RWPE2 (cell line): ENCODE results near the gene PARVB.

Experiments
- ATAC-seq: fragments of 200-7000 bp; cut with Tn5 transposase; 3 replicates; pipeline ENCODE4 v1.9.1; 2021; ENCODE audit warnings: low read depth
- DNase-seq: peaks from one replicate; pipeline ENCODE4 v3.0.0-alpha.2; 2020; ENCODE audit warnings: low spot score
- H3K27ac ChIP-seq: fragments of 450-650 bp; 2 replicates; pipeline ENCODE4 v1.5.1; 2017; ENCODE audit warnings: mild to moderate bottlenecking; ENCODE audit not compliant: poor library complexity, severe bottlenecking
- H3K27me3 ChIP-seq: fragments of 250-450 bp; sonication (Bioruptor Pico); 2 replicates; pipeline ENCODE4 v1.5.1; 2021; ENCODE audit warnings: mild to moderate bottlenecking, moderate library complexity; ENCODE audit not compliant: insufficient read depth, poor library complexity, severe bottlenecking
- H3K36me3 ChIP-seq: fragments of 250-450 bp; sonication (Bioruptor Pico); 2 replicates; pipeline ENCODE4 v1.5.1; 2020; ENCODE audit warnings: low read depth, mild to moderate bottlenecking, moderate library complexity
- H3K4me1 ChIP-seq: fragments of 250-450 bp; sonication (Bioruptor Pico); 2 replicates; pipeline ENCODE4 v1.5.1; 2021; ENCODE audit warnings: mild to moderate bottlenecking, moderate library complexity; ENCODE audit not compliant: insufficient read depth, poor library complexity, severe bottlenecking
- H3K4me3 ChIP-seq: fragments of 250-450 bp; sonication (Bioruptor Pico); 2 replicates; pipeline ENCODE4 v1.5.1; 2021; ENCODE audit warnings: mild to moderate bottlenecking, moderate library complexity; ENCODE audit not compliant: severe bottlenecking
- H3K9me3 ChIP-seq: fragments of 250-450 bp; sonication (Bioruptor Pico); 2 replicates; pipeline ENCODE4 v1.5.1; 2021; ENCODE audit warnings: mild to moderate bottlenecking, moderate library complexity; ENCODE audit not compliant: severe bottlenecking
- TF ChIP-seq, protein P1 (sequence below): fragments of 450-650 bp; IDR thresholded peaks from one replicate; pipeline ENCODE4 v1.5.1; 2017; ENCODE audit warnings: mild to moderate bottlenecking, moderate library complexity; ENCODE audit not compliant: poor library complexity, severe bottlenecking

The PARVB gene

DNA sequence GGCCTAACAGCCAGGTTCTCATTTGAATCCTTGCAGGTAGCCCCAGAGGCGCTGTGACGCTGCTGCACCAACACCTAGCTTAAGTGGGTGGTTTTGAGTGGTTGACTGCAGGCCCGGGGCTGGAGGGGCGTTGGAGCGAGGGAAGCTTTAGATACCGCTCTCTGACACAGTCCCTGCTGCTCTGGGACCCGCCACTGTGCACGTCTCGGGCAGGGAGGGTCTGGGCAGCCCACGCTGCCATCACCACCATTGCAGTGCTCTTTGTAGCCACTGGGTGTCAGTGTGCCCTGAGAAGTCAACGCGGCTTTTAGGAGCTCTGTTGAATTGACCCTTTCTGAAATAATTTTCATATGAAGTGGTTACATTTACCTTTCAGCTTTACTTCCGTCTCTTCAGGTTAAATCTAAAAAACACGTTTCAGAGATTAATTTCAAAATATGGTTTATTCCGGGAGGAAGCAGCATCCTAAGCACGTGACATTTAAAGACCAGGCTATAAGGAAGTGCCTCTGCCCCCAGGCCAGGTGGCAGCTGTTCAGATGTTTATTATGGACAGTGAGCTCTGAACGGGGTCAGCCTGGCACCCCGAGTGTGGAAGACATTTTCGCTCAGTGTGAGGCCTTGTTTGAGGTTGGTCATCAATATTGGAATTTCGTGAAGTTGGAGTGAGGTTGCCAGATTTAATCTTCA, 30.9 kb upstream of the PARVB start:
- H3K27ac ChIP-seq, result no peak overlapping the region
- H3K36me3 ChIP-seq, result peaks cover 75% of the 10 kb centered on the region
- no peaks in the 10 kb centered on the region for H3K9me3 ChIP-seq
- ATAC-seq (peak; percentile 63; the same call in 2 of the 3 replicates), DNase-seq (no peak)
- TF ChIP-seq, protein P1, sequence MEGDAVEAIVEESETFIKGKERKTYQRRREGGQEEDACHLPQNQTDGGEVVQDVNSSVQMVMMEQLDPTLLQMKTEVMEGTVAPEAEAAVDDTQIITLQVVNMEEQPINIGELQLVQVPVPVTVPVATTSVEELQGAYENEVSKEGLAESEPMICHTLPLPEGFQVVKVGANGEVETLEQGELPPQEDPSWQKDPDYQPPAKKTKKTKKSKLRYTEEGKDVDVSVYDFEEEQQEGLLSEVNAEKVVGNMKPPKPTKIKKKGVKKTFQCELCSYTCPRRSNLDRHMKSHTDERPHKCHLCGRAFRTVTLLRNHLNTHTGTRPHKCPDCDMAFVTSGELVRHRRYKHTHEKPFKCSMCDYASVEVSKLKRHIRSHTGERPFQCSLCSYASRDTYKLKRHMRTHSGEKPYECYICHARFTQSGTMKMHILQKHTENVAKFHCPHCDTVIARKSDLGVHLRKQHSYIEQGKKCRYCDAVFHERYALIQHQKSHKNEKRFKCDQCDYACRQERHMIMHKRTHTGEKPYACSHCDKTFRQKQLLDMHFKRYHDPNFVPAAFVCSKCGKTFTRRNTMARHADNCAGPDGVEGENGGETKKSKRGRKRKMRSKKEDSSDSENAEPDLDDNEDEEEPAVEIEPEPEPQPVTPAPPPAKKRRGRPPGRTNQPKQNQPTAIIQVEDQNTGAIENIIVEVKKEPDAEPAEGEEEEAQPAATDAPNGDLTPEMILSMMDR, result peak; percentile 91
- no peak overlapping the region for H3K4me3 ChIP-seq
- no peaks in the 10 kb centered on the region for H3K4me1 ChIP-seq
- H3K27me3 ChIP-seq, result no peaks in the 10 kb centered on the region

DNA sequence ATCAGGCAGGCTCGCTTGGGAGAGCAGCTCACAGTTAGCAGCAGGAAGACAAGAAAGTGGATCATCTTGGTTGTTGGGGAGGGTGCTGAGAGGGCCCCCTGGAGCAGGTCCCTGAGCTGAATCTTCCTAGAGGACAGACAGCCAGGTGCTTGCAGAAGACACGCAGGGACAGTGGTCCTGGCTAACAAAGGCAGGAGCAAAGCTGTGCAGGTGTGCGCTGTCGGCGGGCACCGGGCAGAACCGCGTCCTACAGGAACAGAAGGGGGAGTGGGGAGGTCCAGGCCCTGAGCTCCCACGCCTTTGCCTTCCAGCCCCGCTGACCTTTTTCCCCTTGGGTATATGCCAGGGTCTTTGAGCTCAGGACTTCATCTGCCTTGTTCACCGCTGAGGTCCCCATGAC, 30.1 kb upstream of the PARVB start:
- TF ChIP-seq, protein P1, result no peak
- H3K27me3 ChIP-seq, result no peaks in the 10 kb centered on the region
- no peak for ATAC-seq
- H3K9me3 ChIP-seq, result no peaks in the 10 kb centered on the region
- no peak for DNase-seq
- H3K36me3 ChIP-seq, result peaks cover 76% of the 10 kb centered on the region
- H3K27ac ChIP-seq, result no peak overlapping the region
- H3K4me1 ChIP-seq, result no peaks in the 10 kb centered on the region
- no peak overlapping the region for H3K4me3 ChIP-seq

DNA sequence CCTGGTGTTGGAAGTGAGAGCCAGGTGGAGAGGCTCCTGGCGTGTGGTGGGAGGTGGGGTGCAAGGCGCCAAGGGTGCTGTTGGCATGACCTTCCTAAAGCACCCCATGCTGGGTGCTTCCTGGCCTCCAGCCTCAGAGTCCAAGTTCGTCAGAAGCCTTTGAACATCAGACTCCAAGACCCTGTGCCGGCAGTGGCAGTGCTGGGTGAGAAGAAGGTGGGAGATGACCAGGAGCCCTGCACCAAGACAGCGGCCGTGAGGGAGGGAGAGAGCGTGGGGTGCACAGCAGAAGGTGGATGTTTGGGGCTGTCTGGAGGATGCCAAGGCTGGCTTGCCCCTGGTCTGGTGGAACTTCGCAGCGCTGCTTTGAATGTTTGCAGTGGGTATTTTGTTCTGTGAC, 29.7 kb upstream of the PARVB start:
- Histone ChIP-seq H3K9me3 (no peaks in the 10 kb centered on the region), H3K27ac (no peak overlapping the region), H3K36me3 (peaks cover 76% of the 10 kb centered on the region), H3K27me3 (no peaks in the 10 kb centered on the region), H3K4me1 (no peaks in the 10 kb centered on the region), H3K4me3 (no peak overlapping the region)
- DNase-seq (no peak), ATAC-seq (no peak)
- TF ChIP-seq, protein P1, result no peak

DNA sequence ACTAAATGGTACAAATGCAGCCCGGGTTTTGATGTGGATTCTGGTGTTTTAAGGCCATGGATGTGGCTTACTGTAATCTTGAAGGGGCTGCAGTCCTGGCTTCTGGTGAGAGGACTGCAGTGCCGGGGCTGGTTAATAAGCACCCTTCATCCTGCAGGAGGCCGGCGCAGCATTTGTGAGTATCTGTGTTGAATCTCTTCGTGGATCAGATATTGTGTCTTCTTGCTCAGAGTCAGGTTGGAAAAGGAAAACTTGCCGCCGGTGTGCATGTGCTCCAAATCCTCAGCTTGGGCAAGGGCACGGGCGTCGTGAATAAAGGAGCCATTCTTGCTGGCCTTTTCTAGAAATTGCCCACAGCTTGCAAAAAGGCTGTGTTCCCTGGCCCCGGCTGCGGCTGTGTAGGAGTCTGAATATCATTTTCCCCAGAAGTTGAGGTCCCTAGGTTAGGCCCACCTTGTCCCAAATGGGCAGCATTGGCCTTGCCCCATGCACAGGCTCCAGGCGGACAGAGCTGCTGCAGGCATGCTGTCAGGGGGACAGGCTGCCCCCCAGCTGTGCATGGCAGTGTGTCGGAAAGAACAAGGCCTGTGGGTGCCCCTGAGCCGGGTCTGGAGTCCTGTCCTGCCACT, 28.9 kb upstream of the PARVB start:
- Histone ChIP-seq H3K4me1 (no peaks in the 10 kb centered on the region), H3K27me3 (no peaks in the 10 kb centered on the region), H3K27ac (no peak overlapping the region), H3K4me3 (no peak overlapping the region), H3K9me3 (no peaks in the 10 kb centered on the region), H3K36me3 (peaks cover 72% of the 10 kb centered on the region)
- TF ChIP-seq, protein P1, result no peak
- DNase-seq (no peak), ATAC-seq (no peak)

DNA sequence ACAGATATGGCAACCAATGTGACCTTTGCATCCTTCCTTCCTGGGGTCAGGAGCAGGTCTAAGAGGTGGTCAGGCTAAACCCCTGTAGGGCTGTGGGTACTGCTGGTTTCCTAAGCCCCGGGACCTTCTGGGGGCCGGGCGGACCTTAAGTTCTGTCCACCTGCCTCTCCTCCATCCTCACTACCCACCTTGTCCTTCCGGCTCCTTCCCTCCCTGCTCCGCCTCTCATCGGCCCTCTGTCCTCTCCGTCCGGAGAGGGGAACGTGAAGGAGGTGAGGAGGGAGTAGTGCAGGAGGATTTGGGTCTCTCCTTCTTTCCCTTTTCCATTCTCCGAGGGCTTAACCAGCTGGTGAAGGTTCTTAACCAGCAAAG, 28.3 kb upstream of the PARVB start:
- DNase-seq (no peak), ATAC-seq (no peak)
- Histone ChIP-seq H3K4me3 (no peak overlapping the region), H3K27me3 (no peaks in the 10 kb centered on the region), H3K27ac (no peak overlapping the region), H3K9me3 (no peaks in the 10 kb centered on the region), H3K36me3 (peaks cover 69% of the 10 kb centered on the region), H3K4me1 (no peaks in the 10 kb centered on the region)
- TF ChIP-seq, protein P1, result no peak
